HK-2 (cell line): ENCODE data around the gene RCOR3.
"Not testable (repeated sequence)": the region's sequence is repeated elsewhere in the genome, so short reads cannot be mapped to it uniquely, and the experiment has no call there.

Experiments
- DNase-seq: peaks from one replicate; pipeline ENCODE4 v3.0.0-alpha.2; 2018; ENCODE audit not compliant: unreplicated experiment

The RCOR3 gene

GRCh38 chr1:211340622-211341507 is 81.7 kb downstream of the RCOR3 start:
- no peak for DNase-seq

GRCh38 chr1:211341999-211342398 is 82.8 kb downstream of the RCOR3 start:
- DNase-seq, result no peak

DNA sequence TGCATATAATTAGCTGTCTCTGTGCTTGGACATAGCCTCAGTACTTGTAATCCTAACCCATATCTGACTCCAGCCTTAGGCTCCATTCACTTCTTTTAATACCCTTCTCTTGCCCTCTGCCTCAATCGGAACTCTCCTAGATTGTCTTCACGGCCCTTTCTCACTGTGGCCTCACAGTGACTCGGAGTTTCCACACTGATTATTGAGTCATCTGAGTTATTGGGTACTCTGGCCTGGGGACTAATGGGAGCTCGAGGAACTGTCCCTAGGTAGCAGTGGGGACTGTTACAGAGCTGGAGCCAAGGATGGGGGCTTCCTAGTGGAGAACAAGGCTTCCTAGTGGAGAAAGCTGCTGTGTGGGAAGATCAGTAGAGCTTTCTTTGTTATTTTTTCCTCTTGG is 84.4 kb downstream of the RCOR3 start:
- DNase-seq, result no peak

DNA sequence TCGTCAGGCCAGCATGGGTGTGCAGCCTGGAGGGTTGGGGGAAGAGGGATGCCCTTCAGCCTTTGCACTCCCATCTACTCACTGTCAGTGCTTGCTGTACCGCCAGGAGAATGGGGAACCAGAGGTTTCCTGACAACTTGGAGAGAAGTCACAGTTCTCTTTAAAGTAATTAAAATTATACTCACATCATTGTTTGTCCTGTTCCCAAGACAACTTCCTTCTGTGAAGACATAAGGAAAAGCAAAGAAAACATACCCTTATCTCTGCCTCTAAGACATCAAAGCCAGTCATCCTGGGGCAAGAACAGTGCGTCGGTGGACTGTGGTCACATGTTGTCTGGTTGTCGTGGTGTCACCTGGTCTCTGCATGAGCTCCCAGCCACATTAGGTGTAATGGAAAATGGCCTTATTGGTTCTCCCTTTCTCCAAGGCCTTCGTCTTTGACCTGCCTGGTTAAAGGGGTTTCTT is 85.0 kb downstream of the RCOR3 start:
- DNase-seq, result no peak

- peak; percentile 38 for DNase-seq
Measured at GRCh38 chr1:211345719-211346118, 86.6 kb downstream of the RCOR3 start.

- no peak for DNase-seq
Measured at GRCh38 chr1:211347077-211347844, 88.1 kb downstream of the RCOR3 start.

GRCh38 chr1:211348547-211348946 is 89.4 kb downstream of the RCOR3 start:
- no peak for DNase-seq

DNA sequence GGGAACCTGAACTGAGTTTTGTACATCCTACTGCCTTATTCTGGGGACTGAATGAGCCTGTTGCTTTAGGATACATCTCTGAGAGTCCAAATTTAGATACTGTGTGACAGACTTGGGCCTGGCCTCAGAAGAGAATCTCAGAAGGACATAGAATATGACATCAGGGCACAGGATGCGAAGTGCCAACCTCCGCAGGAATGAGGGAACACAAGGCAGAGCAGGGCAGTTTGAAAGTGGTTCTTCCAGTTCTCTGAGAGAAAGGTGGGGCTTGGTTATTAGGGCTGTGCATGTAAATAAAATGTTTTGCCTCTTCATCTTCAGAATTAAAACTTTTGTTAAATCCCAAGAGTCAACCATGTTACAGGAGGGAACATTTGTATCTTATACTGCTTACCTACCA is 90.6 kb downstream of the RCOR3 start:
- no peak for DNase-seq

DNA sequence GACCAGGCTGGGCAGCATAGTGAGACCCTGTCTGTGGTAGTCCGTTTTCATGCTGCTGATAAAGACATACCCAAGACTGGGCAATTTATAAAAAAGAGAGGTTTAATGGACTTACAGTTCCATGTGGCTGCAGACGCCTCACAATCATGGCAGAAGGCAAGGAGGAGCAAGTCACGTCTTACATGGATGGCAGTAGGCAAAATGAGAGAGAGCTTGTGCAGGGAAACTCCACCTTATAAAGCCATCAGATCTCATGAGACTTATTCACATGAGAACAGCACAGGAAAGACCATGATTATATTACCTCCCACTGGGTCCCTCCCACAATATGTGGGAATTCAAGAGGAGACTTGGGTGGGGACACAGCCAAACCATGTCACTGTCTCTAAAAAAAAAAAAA is 92.9 kb downstream of the RCOR3 start:
- DNase-seq, result not testable (repeated sequence)

DNA sequence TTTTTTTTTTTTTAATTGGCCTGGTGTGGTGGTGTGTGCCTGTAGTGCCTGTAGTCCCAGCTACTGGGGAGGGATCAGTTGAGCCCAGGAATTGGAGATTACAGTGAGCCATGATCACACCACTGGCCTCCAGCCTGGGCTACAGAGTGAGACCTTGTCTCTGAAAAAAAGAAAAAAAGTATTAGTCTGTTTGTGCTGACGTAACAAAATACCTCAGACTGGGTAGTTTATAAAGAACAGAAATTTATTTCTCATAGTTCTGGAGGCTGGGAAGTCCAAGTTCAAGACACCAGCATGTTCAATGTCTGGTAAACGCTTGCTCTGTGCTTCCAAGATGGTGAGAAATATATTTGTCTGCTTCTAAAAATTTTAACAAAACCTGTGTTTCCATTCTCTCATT is 93.3 kb downstream of the RCOR3 start:
- DNase-seq, result no peak

- DNase-seq, result no peak
Measured at GRCh38 chr1:211352985-211353515, 93.9 kb downstream of the RCOR3 start.

- no peak for DNase-seq
Measured at GRCh38 chr1:211353562-211354212, 94.5 kb downstream of the RCOR3 start.

DNA sequence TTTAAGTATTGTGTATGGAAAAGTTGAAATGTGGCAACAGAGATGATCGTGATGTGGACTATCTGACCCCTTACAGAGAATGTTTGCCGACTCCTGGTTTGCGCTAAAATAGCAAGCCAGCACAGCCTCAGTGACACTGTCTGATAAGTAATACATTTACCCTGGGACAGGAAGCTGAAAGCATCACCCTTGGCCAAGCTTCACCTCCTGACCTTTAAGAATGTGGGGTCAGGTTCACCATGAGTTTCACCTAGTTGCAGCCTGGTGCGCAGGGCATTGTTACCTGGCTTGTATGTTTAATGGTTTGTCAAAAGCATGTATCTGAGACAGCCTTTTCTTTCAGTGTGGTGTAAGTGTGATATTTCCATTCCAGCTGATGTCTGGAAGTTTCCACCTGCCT is 96.7 kb downstream of the RCOR3 start:
- no peak for DNase-seq

DNA sequence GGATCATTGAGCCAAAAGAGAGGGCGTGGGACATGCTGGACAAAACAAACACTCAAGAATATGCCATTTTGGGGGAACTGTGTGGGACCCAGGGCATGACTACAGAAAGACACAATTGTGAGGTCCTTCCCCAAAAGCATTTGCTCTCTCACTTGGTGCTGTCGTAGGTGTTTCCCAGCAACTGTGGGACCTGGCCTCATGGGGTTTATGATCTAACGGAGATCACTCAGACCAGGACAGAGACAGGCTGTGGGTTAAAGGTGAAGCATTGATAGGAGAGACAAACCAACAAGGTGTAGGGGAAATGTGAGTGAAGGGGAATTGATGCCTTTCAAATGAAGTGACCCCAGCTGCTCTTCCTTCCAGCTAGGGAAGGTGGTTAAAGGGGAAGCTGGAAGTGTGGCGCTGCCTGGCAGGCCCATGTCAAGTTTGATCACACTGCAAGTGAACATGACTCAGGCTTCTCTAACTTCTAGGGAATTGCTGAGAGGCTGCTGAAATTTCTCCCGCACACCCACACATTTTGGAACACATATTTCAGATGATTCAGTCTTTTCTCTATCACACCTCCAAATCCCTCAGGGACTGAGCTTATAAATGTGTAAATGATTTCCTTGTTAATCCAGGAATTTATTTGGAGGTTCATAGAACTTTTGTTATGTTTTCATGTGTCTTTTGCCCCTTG is 97.7 kb downstream of the RCOR3 start:
- DNase-seq, result no peak

DNA sequence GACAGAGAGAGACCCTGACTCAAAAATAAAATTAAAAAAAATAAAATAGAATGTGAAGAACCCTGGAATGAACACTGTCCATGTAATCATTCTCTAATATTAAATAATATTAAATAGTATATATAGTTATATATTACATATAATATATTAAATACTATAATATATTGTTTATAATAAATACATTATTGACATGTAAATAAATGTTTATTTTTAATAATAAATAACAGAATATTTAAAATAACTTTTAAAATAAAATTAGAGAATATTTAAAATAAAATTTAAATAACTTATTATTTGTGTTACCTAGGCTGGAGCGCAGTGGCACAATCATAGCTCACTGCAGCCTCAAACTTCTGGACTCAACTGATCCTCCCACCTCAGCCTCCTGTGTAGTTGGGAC is 99.5 kb downstream of the RCOR3 start:
- DNase-seq, result no peak

DNA sequence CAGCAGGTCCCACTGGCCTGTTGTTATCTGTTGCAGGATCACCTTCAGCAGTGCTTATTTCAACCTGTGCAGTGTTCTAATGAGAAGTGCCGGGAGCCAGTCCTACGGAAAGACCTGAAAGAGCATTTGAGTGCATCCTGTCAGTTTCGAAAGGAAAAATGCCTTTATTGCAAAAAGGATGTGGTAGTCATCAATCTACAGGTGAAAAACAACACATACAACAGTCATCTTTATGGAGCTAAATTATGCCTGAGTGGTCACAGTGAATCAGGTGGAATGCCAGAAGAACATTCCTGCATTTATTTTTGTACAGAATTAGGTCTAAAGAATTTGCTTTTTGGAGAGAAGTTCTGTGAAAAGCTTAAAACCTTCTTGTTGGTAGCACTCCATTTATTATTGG is 100.7 kb downstream of the RCOR3 start:
- no peak for DNase-seq

- DNase-seq, result no peak
Measured at GRCh38 chr1:211361202-211361601, 102.0 kb downstream of the RCOR3 start.
